ENCODE measurements around the gene CCDC60. TPM values are rescaled to one million over a fixed set of nuclear protein-coding genes. Genes with fewer than 3 reads are reported as not detected.

CCDC60 gene
- total RNA-seq, 3 donors from 2014 or later = not detected

DNA sequence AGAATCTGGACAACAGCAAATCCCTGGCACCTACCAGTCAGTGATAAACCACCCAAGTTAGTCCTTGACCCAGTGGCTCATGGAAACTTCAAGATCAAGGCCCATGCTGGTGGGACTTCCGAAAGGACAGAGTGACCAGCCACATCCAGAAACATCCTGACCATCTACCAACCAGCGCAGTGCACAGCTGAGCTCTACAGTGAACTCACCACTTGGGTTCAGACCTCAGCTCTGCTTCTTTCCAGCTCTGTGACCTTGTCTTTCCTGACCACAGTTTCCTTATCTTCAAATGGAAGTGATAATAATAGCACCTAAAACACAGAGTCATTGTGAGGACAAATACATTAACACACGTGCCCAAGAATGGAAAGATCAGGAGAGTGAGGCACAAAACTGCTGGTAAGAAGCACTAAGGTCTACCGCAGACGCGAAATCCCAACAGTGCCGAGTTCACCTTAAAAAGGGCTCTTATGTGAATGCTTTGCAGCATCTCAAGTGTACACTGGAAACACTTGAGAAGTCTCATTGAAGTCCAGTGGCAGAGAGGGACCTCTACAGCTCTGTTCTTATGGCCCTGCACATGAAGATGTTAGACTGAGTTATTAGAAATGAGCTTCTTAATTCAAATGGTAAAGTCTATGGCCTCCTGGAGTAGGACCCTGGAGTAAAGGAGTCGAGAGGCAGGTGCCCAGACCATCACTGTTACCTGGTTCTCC, 128.8 kb downstream of the CCDC60 start:
- Histone ChIP-seq H3K27ac (no peak overlapping the region), H3K4me1 (no peaks in the 10 kb centered on the region), H3K27me3 (no peaks in the 10 kb centered on the region), H3K9me3 (peaks cover 0 to 20% of the 10 kb centered on the region in 2 donors), H3K4me3 (no peak overlapping the region), H3K36me3 (no peaks in the 10 kb centered on the region)
- TF ChIP-seq, protein P1, sequence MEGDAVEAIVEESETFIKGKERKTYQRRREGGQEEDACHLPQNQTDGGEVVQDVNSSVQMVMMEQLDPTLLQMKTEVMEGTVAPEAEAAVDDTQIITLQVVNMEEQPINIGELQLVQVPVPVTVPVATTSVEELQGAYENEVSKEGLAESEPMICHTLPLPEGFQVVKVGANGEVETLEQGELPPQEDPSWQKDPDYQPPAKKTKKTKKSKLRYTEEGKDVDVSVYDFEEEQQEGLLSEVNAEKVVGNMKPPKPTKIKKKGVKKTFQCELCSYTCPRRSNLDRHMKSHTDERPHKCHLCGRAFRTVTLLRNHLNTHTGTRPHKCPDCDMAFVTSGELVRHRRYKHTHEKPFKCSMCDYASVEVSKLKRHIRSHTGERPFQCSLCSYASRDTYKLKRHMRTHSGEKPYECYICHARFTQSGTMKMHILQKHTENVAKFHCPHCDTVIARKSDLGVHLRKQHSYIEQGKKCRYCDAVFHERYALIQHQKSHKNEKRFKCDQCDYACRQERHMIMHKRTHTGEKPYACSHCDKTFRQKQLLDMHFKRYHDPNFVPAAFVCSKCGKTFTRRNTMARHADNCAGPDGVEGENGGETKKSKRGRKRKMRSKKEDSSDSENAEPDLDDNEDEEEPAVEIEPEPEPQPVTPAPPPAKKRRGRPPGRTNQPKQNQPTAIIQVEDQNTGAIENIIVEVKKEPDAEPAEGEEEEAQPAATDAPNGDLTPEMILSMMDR (IDR thresholded peaks at IDR 0.05) = no peak
- TF ChIP-seq POLR2AphosphoS5 (IDR thresholded peaks at IDR 0.05) = no peak
- TF ChIP-seq POLR2A (IDR thresholded peaks at IDR 0.05) = no peak
- intact Hi-C loops (cut with DNase I; ENCODE audit: low total_unique reads) = no loop called here
- DNase-seq (ENCODE audit: low spot score in 2 of 2) = no peak

DNA sequence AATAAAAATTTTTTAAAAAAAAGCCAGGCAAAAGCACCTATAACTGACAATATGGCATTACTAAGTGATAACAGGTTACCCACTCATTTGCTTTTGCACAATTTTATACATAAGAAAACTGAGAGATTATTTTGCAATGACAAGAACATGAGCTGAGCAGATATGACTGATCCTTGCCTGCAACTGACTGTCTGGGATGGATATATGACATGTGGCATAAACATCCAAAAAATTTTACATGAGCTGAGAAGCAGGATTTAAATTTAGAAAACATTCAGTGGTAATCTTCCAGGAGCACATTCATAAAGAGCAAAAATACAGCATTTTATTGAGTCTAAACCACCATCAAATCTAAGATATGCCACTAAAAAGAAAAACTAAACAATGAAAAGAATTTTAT, 133.8 kb downstream of the CCDC60 start:
- Histone ChIP-seq H3K4me3 (no peak overlapping the region), H3K27ac (no peak overlapping the region), H3K9me3 (no peaks in the 10 kb centered on the region), H3K4me1 (no peaks in the 10 kb centered on the region), H3K36me3 (no peaks in the 10 kb centered on the region), H3K27me3 (no peaks in the 10 kb centered on the region)
- intact Hi-C loops (cut with DNase I; ENCODE audit: low total_unique reads) = no loop called here
- TF ChIP-seq, protein P1 (IDR thresholded peaks at IDR 0.05) = no peak
- TF ChIP-seq POLR2A (IDR thresholded peaks at IDR 0.05) = no peak
- TF ChIP-seq POLR2AphosphoS5 (IDR thresholded peaks at IDR 0.05) = no peak
- no peak for DNase-seq (ENCODE audit: low spot score in 2 of 2)

DNA sequence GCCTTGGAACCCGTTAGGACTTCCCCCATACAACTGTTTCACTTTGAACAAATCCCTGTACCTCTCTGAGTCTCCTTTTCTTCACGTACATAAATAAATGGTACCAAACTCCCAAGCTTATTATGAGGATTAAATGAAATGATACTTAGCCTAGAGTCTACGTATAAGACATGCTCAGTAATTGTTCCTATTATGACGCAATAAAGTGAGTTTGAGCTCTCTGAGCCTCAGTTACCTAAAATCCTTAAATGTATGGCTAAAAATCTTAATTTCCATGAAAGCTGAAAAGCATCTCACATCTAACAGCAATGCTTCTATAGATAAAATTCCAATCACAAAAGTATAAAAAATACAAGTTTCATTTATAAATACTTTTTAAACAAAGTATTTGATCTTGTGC, 141.1 kb downstream of the CCDC60 start:
- no peak overlapping the region for H3K4me3 ChIP-seq
- H3K36me3 ChIP-seq = no peaks in the 10 kb centered on the region
- no peak overlapping the region for H3K27ac ChIP-seq
- TF ChIP-seq, protein P1 (IDR thresholded peaks at IDR 0.05) = no peak
- TF ChIP-seq POLR2AphosphoS5 (IDR thresholded peaks at IDR 0.05) (no peak), POLR2A (IDR thresholded peaks at IDR 0.05) (no peak)
- peaks cover 0 to 4% of the 10 kb centered on the region in 2 donors for H3K27me3 ChIP-seq
- DNase-seq (ENCODE audit: low spot score in 2 of 2) = no peak
- H3K9me3 ChIP-seq = peaks cover 0 to 4% of the 10 kb centered on the region in 2 donors
- H3K4me1 ChIP-seq = no peaks in the 10 kb centered on the region
- intact Hi-C loops (cut with DNase I; ENCODE audit: low total_unique reads) = no loop called here

DNA sequence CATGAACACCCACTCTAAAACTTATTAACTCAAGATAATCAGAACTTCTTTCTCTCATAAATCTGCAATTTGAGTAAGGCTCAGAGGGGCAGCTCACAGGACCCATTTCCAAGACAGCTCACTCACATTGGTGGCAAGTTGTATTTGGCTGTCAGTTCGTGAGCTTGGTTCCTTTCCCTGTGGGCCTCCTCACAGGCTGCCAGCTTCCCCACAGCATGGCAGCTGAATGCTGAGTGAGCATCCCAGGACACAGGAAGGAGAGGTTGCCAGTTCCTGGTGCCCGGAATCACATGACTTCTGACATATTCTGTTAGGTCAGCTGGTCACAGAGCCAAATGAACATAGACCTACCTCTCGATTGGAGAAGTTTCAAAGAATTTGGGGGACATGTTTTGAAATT, 142.4 kb downstream of the CCDC60 start:
- peaks cover 0 to 4% of the 10 kb centered on the region in 2 donors for H3K27me3 ChIP-seq
- DNase-seq (ENCODE audit: low spot score in 2 of 2) = no peak
- H3K4me3 ChIP-seq = no peak overlapping the region
- TF ChIP-seq, protein P1 (IDR thresholded peaks at IDR 0.05) = no peak
- no peak for TF ChIP-seq POLR2A (IDR thresholded peaks at IDR 0.05)
- TF ChIP-seq POLR2AphosphoS5 (IDR thresholded peaks at IDR 0.05) = no peak
- no peak overlapping the region for H3K27ac ChIP-seq
- H3K36me3 ChIP-seq = no peaks in the 10 kb centered on the region
- H3K4me1 ChIP-seq = no peaks in the 10 kb centered on the region
- intact Hi-C loops (cut with DNase I; ENCODE audit: low total_unique reads) = no loop called here
- peaks cover 0 to 4% of the 10 kb centered on the region in 2 donors for H3K9me3 ChIP-seq

DNA sequence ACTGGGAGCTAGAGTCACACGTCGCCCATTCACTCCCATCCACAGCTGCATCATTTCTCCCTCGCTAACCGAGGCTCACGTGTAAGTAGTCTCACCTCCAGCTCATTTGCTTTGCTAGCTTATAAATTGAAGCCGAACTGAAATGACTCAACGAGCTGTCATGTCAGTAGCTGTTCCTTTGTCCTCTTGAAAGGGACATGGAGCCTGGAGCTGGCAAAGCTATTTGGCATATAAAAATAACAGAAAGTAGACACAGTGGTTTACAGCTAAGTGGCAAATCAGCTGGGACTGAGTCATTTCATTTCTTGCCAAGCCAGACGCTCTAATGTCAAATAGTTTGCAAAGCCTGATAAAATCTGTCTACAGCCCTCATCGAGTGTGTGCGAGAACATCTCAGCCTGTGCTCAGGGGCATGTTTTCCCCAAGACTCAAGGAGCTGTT, 144.6 kb downstream of the CCDC60 start:
- no peak overlapping the region for H3K4me3 ChIP-seq
- peaks cover 0 to 4% of the 10 kb centered on the region in 2 donors for H3K9me3 ChIP-seq
- H3K27me3 ChIP-seq = peaks cover 0 to 8% of the 10 kb centered on the region in 2 donors
- intact Hi-C loops (cut with DNase I; ENCODE audit: low total_unique reads) = no loop called here
- H3K36me3 ChIP-seq = no peaks in the 10 kb centered on the region
- TF ChIP-seq, protein P1 (IDR thresholded peaks at IDR 0.05) = no peak
- no peak for TF ChIP-seq POLR2AphosphoS5 (IDR thresholded peaks at IDR 0.05)
- no peak for TF ChIP-seq POLR2A (IDR thresholded peaks at IDR 0.05)
- no peaks in the 10 kb centered on the region for H3K4me1 ChIP-seq
- H3K27ac ChIP-seq = no peak overlapping the region
- peak; percentile 26 to 55 for DNase-seq (ENCODE audit: low spot score in 2 of 2)

Measured in breast epithelium (tissue), 4 donors.